ENCODE measurements around the gene HEXD.
A peak's percentile ranks its signal among the peaks of the same experiment; 100 is the strongest.
"Not testable (repeated sequence)": the region's sequence is repeated elsewhere in the genome, so short reads cannot be mapped to it uniquely, and the experiment has no call there.

The HEXD gene

GRCh38 chr17:82458179-82458884 lies 40.2 kb downstream of the HEXD start, which contains the start of gene NARF:
Gene NARF (plus strand): TSS chr17:82458741. CDS start chr17:82458804, 63 bp downstream.
- Mint-ChIP-seq H3K4me3 (peak within 1 kb of the TSS; percentile 85), H3K36me3 (ENCODE audit: low read depth) (peaks cover 12% of the 10 kb centered on the region), H3K9me3 (no peaks in the 10 kb centered on the region), H3K4me1 (ENCODE audit: low read depth) (peaks cover 26% of the 10 kb centered on the region), H3K27ac (peak within 1 kb of the TSS; percentile 94), H3K27me3 (no peaks in the 10 kb centered on the region)

GRCh38 chr17:82458885-82459424 lies 40.8 kb downstream of the HEXD start:
- Mint-ChIP-seq H3K27me3 (no peaks in the 10 kb centered on the region), H3K4me1 (ENCODE audit: low read depth) (peaks cover 26% of the 10 kb centered on the region), H3K36me3 (ENCODE audit: low read depth) (peaks cover 16% of the 10 kb centered on the region), H3K9me3 (no peaks in the 10 kb centered on the region), H3K27ac (peak overlapping the region; percentile 40), H3K4me3 (peak overlapping the region; percentile 85)

DNA sequence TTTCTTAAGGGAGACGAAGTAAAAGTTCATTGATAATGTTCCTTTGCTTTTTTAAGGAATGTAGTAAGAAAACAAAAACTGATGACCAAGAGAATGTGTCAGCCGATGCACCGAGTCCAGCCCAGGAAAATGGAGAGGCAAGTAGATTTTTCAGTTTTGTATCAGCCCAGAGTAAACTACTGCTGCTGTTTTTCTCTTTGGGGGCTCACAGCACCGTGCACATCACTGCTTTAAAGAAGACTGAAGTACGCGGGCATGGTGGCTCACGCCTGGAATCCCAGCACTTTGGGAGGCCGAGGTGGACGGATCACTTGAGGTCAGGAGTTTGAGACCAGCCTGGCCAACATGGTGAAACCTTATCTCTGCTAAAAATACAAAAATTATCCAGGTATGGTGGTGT lies 41.8 kb downstream of the HEXD start:
- H3K27me3 Mint-ChIP-seq, H3K9me3 Mint-ChIP-seq, H3K27ac Mint-ChIP-seq: not testable (repeated sequence)
- H3K4me3 Mint-ChIP-seq: peak overlapping the region; percentile 5
- H3K4me1 Mint-ChIP-seq (ENCODE audit: low read depth): peaks cover 26% of the 10 kb centered on the region
- H3K36me3 Mint-ChIP-seq (ENCODE audit: low read depth): peaks cover 26% of the 10 kb centered on the region

- Mint-ChIP-seq H3K4me3 (no peak overlapping the region), H3K4me1 (ENCODE audit: low read depth) (peaks cover 21% of the 10 kb centered on the region), H3K9me3 (no peaks in the 10 kb centered on the region), H3K27ac (no peak overlapping the region), H3K36me3 (ENCODE audit: low read depth) (peaks cover 41% of the 10 kb centered on the region), H3K27me3 (no peaks in the 10 kb centered on the region)
These were observed 43.8 kb downstream of the HEXD start for GRCh38 chr17:82461827-82462524.

DNA sequence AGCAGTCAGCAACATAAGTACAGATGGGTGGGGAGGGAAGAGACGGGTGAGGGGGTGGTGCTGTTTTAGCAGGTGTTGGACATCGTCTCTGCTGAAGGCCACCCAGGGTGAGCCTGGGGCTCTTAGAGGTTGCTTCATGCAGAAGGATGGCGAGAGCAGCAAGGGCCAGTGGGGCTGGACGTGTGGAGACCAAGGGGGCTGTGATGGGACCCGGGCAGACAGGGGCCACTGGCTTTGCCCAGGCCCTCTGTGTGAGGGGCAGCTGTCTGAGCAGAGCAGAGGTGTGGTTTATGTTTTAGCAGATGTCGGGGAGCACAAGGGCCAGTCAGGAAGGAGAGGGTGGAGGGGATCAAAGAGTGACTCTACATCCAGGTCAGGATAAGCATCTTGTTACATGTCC lies 45.2 kb downstream of the HEXD start:
- H3K27me3 Mint-ChIP-seq: no peaks in the 10 kb centered on the region
- no peaks in the 10 kb centered on the region for H3K9me3 Mint-ChIP-seq

GRCh38 chr17:82463925-82464566 lies 45.9 kb downstream of the HEXD start:
- H3K9me3 Mint-ChIP-seq: no peaks in the 10 kb centered on the region
- H3K4me3 Mint-ChIP-seq: no peak overlapping the region

More for the DNA sequence above, 45.2 kb downstream of the HEXD start:
- peaks cover 10% of the 10 kb centered on the region for H3K4me1 Mint-ChIP-seq (ENCODE audit: low read depth)
- no peak overlapping the region for H3K27ac Mint-ChIP-seq
- peaks cover 43% of the 10 kb centered on the region for H3K36me3 Mint-ChIP-seq (ENCODE audit: low read depth)
- no peak overlapping the region for H3K4me3 Mint-ChIP-seq

GRCh38 chr17:82464567-82464929 lies 46.4 kb downstream of the HEXD start:
- H3K36me3 Mint-ChIP-seq (ENCODE audit: low read depth): peaks cover 53% of the 10 kb centered on the region
- no peak overlapping the region for H3K27ac Mint-ChIP-seq
- H3K4me3 Mint-ChIP-seq: no peak overlapping the region
- H3K27me3 Mint-ChIP-seq: no peaks in the 10 kb centered on the region
- no peaks in the 10 kb centered on the region for H3K9me3 Mint-ChIP-seq
- H3K4me1 Mint-ChIP-seq (ENCODE audit: low read depth): peaks cover 4% of the 10 kb centered on the region

More at GRCh38 chr17:82463925-82464566, 45.9 kb downstream of the HEXD start:
- Mint-ChIP-seq H3K36me3 (ENCODE audit: low read depth) (peaks cover 49% of the 10 kb centered on the region), H3K4me1 (ENCODE audit: low read depth) (peaks cover 9% of the 10 kb centered on the region), H3K27me3 (no peaks in the 10 kb centered on the region), H3K27ac (no peak overlapping the region)

DNA sequence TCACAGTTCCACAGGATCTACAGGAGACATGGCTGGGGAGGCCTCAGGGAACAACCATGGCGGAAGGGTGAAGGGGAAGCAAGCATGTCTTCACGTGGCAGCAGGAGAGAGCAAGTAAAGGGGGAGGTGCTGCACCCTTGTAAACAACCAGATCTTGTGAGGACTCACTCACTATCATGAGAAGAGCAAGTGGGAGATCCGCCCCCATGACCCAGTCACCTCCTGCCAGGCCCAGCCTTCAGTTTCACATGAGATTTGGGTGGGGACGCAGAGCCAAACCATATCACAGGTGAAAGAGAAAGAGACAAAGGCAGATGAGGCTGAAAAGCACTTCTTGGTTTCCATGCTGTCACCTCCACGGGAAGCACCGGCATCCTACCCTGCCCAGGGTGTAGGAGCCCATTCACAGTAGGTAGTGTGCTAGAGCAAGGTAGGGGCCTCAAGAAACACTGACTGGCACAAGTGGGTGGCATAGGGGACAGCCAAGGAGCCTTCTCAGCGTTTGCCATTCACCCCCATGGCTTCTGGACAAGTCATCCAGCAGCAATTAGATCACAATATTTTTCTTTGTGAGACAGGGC lies 47.0 kb downstream of the HEXD start:
- H3K4me1 Mint-ChIP-seq (ENCODE audit: low read depth): no peaks in the 10 kb centered on the region
- no peak overlapping the region for H3K27ac Mint-ChIP-seq

GRCh38 chr17:82468692-82469091 lies 50.5 kb downstream of the HEXD start:
- H3K4me1 Mint-ChIP-seq (ENCODE audit: low read depth): no peaks in the 10 kb centered on the region
- no peak overlapping the region for H3K4me3 Mint-ChIP-seq
- H3K27ac Mint-ChIP-seq: no peak overlapping the region

More for the DNA sequence above, 47.0 kb downstream of the HEXD start:
- no peaks in the 10 kb centered on the region for H3K9me3 Mint-ChIP-seq
- no peaks in the 10 kb centered on the region for H3K27me3 Mint-ChIP-seq
- no peak overlapping the region for H3K4me3 Mint-ChIP-seq
- H3K36me3 Mint-ChIP-seq (ENCODE audit: low read depth): peaks cover 57% of the 10 kb centered on the region

GRCh38 chr17:82470065-82470464 lies 51.9 kb downstream of the HEXD start:
- no peaks in the 10 kb centered on the region for H3K27me3 Mint-ChIP-seq
- H3K4me1 Mint-ChIP-seq (ENCODE audit: low read depth): no peaks in the 10 kb centered on the region
- no peaks in the 10 kb centered on the region for H3K9me3 Mint-ChIP-seq
- H3K4me3 Mint-ChIP-seq: no peak overlapping the region
- H3K36me3 Mint-ChIP-seq (ENCODE audit: low read depth): peaks cover 39% of the 10 kb centered on the region
- no peak overlapping the region for H3K27ac Mint-ChIP-seq

More at GRCh38 chr17:82468692-82469091, 50.5 kb downstream of the HEXD start:
- Mint-ChIP-seq H3K9me3 (no peaks in the 10 kb centered on the region), H3K27me3 (no peaks in the 10 kb centered on the region), H3K36me3 (ENCODE audit: low read depth) (peaks cover 45% of the 10 kb centered on the region)

DNA sequence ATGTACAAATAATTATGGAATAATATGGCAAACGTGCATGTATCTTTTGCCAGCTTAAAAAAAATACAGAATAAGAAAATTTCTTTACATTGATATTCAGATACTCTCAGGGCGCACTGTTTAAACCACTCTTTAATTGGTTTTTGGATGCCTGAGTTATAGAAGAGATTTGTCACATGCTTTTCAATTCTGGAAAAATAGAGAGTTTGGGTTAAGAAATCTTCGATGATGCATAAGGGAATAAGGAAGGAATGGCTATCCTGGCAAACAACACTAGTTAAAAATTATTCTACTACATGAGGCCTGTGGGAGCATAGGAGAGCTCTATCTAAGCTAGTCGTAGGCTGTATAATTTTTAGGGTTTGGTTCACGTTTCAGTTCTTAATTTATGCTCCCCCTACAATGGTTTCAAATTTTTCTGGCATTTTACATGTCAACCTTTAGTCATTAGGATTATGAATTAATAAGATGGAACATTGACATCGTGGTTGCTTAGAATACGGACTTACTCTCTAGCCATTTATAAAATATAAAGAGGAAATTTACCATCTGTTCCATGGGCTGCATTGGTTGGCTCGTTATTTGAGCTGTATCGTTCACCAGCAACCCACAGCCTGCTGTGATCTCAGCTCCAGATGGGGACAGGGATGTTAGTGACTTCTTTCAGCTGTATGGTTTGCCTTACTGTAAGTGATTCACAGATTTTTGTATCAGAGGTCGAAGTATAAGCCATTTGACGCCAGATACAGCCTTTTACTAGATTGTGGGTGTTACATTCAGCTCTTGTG lies 56.3 kb downstream of the HEXD start:
- no peaks in the 10 kb centered on the region for H3K9me3 Mint-ChIP-seq
- peaks cover 19% of the 10 kb centered on the region for H3K36me3 Mint-ChIP-seq (ENCODE audit: low read depth)
- H3K27ac Mint-ChIP-seq: no peak overlapping the region
- no peaks in the 10 kb centered on the region for H3K27me3 Mint-ChIP-seq
- H3K4me1 Mint-ChIP-seq (ENCODE audit: low read depth): peaks cover 6% of the 10 kb centered on the region
- H3K4me3 Mint-ChIP-seq: no peak overlapping the region

DNA sequence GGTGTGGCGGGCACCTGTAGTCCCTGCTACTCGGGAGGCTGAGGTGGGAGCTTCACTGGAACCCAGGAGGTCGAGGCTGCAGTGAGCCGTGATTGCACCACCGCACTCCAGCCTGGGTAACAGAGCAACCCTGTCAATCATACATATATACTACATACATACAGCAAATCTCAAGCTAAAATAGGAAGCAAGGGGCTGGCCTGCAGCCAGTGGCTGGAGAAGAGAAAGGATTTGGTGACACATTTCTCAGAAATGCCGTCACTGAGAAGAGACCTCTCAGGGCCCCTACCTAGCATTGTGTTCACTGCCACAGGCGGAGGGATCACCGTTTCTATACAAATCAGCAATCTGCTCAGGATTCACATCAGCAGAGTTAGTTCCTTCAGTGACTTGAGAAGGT lies 57.3 kb downstream of the HEXD start:
- no peaks in the 10 kb centered on the region for H3K27me3 Mint-ChIP-seq
- H3K36me3 Mint-ChIP-seq (ENCODE audit: low read depth): peaks cover 20% of the 10 kb centered on the region
- H3K4me1 Mint-ChIP-seq (ENCODE audit: low read depth): peaks cover 6% of the 10 kb centered on the region
- no peaks in the 10 kb centered on the region for H3K9me3 Mint-ChIP-seq
- H3K4me3 Mint-ChIP-seq: no peak overlapping the region
- H3K27ac Mint-ChIP-seq: no peak overlapping the region

- H3K4me3 Mint-ChIP-seq: no peak overlapping the region
- no peaks in the 10 kb centered on the region for H3K27me3 Mint-ChIP-seq
- peaks cover 6% of the 10 kb centered on the region for H3K4me1 Mint-ChIP-seq (ENCODE audit: low read depth)
- H3K9me3 Mint-ChIP-seq: no peaks in the 10 kb centered on the region
- H3K27ac Mint-ChIP-seq: no peak overlapping the region
- H3K36me3 Mint-ChIP-seq (ENCODE audit: low read depth): peaks cover 29% of the 10 kb centered on the region
These were observed 59.8 kb downstream of the HEXD start for GRCh38 chr17:82477934-82478333.

DNA sequence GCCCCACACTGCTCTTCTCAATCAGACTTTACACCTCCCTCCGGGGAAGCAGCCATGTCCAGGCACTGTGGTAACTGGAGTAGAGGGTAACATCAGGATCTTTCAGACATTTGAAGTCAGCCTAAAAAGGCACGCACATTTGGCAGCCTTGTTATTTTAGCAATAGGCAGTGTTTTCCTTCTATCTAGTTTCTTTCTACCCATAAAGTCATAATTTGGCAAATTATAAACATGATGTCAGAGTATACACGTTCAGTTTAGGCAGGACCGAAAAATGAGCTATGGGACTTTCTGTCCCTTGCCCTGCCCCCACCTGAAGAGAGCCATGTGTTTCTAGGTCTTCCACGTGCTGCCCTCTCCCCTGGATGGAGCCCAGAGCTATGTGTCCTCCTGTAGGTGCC lies 61.5 kb downstream of the HEXD start:
- no peak overlapping the region for H3K4me3 Mint-ChIP-seq
- no peaks in the 10 kb centered on the region for H3K9me3 Mint-ChIP-seq
- no peak overlapping the region for H3K27ac Mint-ChIP-seq
- H3K27me3 Mint-ChIP-seq: no peaks in the 10 kb centered on the region
- H3K36me3 Mint-ChIP-seq (ENCODE audit: low read depth): peaks cover 28% of the 10 kb centered on the region
- peaks cover 6% of the 10 kb centered on the region for H3K4me1 Mint-ChIP-seq (ENCODE audit: low read depth)

Measured in stimulated activated naive CD8-positive, alpha-beta T cell treated with anti-CD3 and anti-CD28 coated beads, Interleukin-15, Interleukin-2, amounts not matched to agents 100 ng/mL and 50 ng/mL, for 24 hours (primary cell).